ENCODE data around the gene PER1. TPM values are rescaled to one million over a fixed set of nuclear protein-coding genes. Genes with fewer than 3 reads are reported as not detected.
A peak's percentile ranks its signal among the peaks of the same experiment; 100 is the strongest.

PER1 gene
- total and polyA plus RNA-seq, 2 of the 8 experiments (the other 6 are each of a cell fraction or from before 2014, with no cell fraction given): 9.6 to 38.0 TPM

GRCh38 chr17:8123695-8124349 lies 28.4 kb downstream of the PER1 start, which contains the start of gene HES7 (continued):
- no peak for TF ChIP-seq RXRA (IDR thresholded peaks at IDR 0.05; ENCODE audit: insufficient read depth, low read depth, low read length)
- no peak for TF ChIP-seq PHF8 (conservative IDR thresholded peaks at IDR 0.05; ENCODE audit: low read depth, low read length)
- peak; percentile 69 for TF ChIP-seq ASH2L (IDR thresholded peaks at IDR 0.05; ENCODE audit: low read length)
- no peak for TF ChIP-seq SIRT6 (IDR thresholded peaks at IDR 0.05; ENCODE audit: low read length)
- TF ChIP-seq MAFK (IDR thresholded peaks at IDR 0.05; ENCODE audit: low read depth, low read length): no peak
- no peak for TF ChIP-seq BACH1 (IDR thresholded peaks at IDR 0.05; ENCODE audit: low read length)
- TF ChIP-seq TAF1 (IDR thresholded peaks at IDR 0.05; ENCODE audit: low read depth, low read length): 0 out of 2 replicates have a peak, but pooled peaks have one; percentile 18

Data from H1 (cell line).